Measurements from ENCODE around the gene ZC3HAV1L. TPM values are rescaled to one million over a fixed set of nuclear protein-coding genes. Genes with fewer than 3 reads are reported as not detected.

The ZC3HAV1L gene
- total RNA-seq, 4 donors from 2014 or later, result 7.0 to 15.4 (median 10.2) TPM

DNA sequence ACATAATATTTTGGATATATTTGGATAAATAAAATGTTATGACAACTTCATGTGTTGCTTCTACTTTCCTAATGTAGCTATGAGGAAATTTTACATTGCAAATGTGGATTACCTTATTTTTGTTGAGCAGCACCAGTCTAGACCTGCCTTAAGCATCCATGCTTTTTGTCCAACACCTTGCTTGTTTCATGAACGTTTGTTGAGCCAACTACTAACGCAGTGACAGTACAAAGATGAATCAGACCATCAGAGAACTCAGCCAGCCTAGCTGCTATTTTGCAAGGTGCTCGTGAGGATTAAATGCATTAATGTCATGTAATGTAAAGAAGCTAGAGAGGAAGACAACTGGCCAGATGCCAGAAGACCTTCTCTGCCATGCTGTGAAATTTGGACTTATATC is 1.1 kb upstream of the ZC3HAV1L start:
- Histone ChIP-seq H3K4me3 (no peak overlapping the region), H3K4me1 (peaks cover 15 to 29% (median 20%) of the 10 kb centered on the region in 4 donors), H3K36me3 (peaks cover 0 to 19% (median under 1%) of the 10 kb centered on the region in 4 donors), H3K27ac (replicated peaks in 1 of 4) (no peak overlapping the region), H3K9me3 (no peaks in the 10 kb centered on the region), H3K27me3 (no peaks in the 10 kb centered on the region)
- 64% methylated on average over 3 of the region's 3 CpGs for WGBS
- no peak for DNase-seq (ENCODE audit: extremely low spot score)
- TF ChIP-seq POLR2A (IDR thresholded peaks at IDR 0.05; ENCODE audit: low read depth) (no peak), EP300 (IDR thresholded peaks at IDR 0.05) (no peak)
- intact Hi-C loops (cut with DNase I), result no loop called here

DNA sequence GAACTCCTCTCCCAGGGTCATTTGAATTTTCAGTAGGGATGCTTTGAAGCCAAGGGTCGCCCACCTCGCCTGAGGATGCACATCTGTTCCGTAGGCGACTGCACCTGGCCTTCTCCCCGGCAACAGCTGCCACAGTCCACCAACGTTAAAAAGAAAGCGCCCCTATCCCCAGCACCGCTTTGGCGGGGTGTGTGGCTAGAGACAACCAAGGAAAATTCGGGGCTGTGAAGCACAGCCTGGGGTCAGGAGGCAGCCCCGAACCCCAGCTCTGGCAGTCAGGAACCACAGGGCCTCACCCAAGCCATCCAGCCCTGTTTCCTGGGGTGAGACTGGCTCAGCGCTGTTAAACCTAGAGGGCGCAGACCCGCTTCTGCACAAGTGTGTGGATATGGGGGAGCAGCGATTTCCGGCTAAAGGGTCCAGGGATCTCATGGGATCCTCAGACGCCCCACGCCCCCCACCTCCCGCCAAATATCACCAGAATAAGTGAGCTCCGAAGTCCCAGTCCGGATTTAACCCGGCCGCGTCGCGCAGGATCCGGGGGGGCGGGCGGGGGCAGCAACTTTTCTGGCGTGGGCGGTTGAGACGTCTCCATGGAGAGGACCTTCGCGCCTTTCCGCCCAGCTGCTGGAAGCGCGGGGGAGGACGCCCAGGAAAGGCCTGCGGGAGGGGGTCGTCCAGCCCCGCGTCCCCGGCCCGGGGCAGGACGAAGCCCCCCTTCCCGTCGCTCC is 822 bp downstream of the ZC3HAV1L start:
- peak overlapping the region; percentile 70 to 96 (median 92) for H3K4me3 ChIP-seq
- H3K27ac ChIP-seq (replicated peaks in 1 of 4), result peak overlapping the region; percentile 62 to 80 (median 74)
- H3K36me3 ChIP-seq, result peaks cover 0 to 35% (median 6%) of the 10 kb centered on the region in 4 donors
- WGBS, result 17% methylated on average over 12 of the region's 47 CpGs
- H3K4me1 ChIP-seq, result peaks cover 15 to 29% (median 20%) of the 10 kb centered on the region in 4 donors
- TF ChIP-seq EP300 (IDR thresholded peaks at IDR 0.05) (no peak), POLR2A (IDR thresholded peaks at IDR 0.05; ENCODE audit: low read depth) (no peak), POLR2AphosphoS5 (IDR thresholded peaks at IDR 0.05) (no peak)
- TF ChIP-seq, protein P1, sequence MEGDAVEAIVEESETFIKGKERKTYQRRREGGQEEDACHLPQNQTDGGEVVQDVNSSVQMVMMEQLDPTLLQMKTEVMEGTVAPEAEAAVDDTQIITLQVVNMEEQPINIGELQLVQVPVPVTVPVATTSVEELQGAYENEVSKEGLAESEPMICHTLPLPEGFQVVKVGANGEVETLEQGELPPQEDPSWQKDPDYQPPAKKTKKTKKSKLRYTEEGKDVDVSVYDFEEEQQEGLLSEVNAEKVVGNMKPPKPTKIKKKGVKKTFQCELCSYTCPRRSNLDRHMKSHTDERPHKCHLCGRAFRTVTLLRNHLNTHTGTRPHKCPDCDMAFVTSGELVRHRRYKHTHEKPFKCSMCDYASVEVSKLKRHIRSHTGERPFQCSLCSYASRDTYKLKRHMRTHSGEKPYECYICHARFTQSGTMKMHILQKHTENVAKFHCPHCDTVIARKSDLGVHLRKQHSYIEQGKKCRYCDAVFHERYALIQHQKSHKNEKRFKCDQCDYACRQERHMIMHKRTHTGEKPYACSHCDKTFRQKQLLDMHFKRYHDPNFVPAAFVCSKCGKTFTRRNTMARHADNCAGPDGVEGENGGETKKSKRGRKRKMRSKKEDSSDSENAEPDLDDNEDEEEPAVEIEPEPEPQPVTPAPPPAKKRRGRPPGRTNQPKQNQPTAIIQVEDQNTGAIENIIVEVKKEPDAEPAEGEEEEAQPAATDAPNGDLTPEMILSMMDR (IDR thresholded peaks at IDR 0.05), result no peak
- intact Hi-C loops (cut with DNase I), result no loop called here
- no peak for DNase-seq (ENCODE audit: extremely low spot score)
- no peaks in the 10 kb centered on the region for H3K27me3 ChIP-seq
- H3K9me3 ChIP-seq, result no peaks in the 10 kb centered on the region

DNA sequence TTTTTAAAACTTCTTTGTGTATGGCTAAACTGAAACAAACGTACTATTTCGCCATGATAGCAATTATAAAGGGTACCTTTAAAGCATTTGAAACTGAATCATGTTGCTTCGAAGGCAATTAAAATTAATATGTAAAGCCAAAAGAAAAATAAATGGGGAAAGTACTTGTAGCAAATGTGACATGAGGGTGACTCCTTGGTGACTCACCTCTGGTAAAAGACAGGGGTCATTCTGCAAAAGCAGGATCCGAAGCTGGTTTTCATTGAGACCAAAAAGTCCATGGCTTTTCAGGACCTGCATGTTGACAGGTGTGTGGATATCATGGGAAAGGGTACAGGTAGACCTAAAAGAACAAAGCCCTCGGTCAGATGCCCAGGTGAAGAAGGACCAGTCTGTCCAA is 1.5 kb downstream of the ZC3HAV1L start:
- DNase-seq (ENCODE audit: extremely low spot score), result no peak
- no peaks in the 10 kb centered on the region for H3K9me3 ChIP-seq
- peak overlapping the region in 1 of 4 donors; percentile 90 for H3K4me3 ChIP-seq
- TF ChIP-seq POLR2AphosphoS5 (IDR thresholded peaks at IDR 0.05) (no peak), EP300 (IDR thresholded peaks at IDR 0.05) (no peak), POLR2A (IDR thresholded peaks at IDR 0.05; ENCODE audit: low read depth) (no peak)
- TF ChIP-seq, protein P1 (IDR thresholded peaks at IDR 0.05), result no peak
- intact Hi-C loops (cut with DNase I), result no loop called here
- 89% methylated on average over 5 of the region's 5 CpGs for WGBS
- no peaks in the 10 kb centered on the region for H3K27me3 ChIP-seq
- peaks cover 15 to 29% (median 20%) of the 10 kb centered on the region in 4 donors for H3K4me1 ChIP-seq
- H3K27ac ChIP-seq (replicated peaks in 1 of 4), result peak overlapping the region in 1 of 4 donors; percentile 77
- peaks cover 0 to 42% (median 8%) of the 10 kb centered on the region in 4 donors for H3K36me3 ChIP-seq

DNA sequence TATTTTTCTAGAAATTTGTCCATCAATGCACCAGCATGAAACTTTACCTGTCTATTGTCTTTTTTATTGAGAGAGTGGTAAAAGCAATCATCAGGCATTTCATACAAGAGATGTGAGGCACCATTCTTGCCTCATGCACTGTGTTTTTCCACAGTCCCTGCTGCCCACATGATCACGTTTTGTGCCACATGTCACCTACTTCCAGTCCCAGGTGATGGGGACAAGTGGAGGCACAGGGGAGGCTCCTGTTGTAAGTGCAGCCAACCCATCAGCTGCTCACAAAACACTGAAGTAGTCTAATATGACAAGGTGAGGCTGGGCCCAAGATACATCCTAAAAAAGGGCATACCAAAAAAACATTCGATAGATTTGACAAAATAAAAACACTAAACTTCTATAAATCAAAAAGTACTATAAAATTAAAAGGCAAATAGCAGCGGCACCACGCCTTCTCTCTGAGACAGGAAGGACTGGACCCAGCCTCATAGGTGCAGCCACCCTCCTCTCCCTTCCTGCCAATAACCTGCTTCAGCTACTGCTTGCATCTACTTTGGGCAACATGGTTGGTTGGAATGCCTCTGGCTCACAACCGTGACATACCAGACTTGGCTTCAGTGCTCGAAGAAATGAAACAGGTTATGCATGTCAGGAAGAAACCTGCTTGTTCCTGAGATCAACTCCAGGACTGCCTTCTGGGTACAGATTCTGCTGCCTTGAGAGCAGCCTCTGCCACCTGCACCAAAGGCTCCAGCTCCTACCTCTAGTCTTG is 2.3 kb downstream of the ZC3HAV1L start:
- peaks cover 15 to 29% (median 20%) of the 10 kb centered on the region in 4 donors for H3K4me1 ChIP-seq
- TF ChIP-seq, protein P1 (IDR thresholded peaks at IDR 0.05), result no peak
- TF ChIP-seq POLR2A (IDR thresholded peaks at IDR 0.05; ENCODE audit: low read depth) (no peak), EP300 (IDR thresholded peaks at IDR 0.05) (no peak), POLR2AphosphoS5 (IDR thresholded peaks at IDR 0.05) (no peak)
- no peak for DNase-seq (ENCODE audit: extremely low spot score)
- WGBS, result 91% methylated on average over 6 of the region's 6 CpGs
- H3K27ac ChIP-seq (replicated peaks in 1 of 4), result no peak overlapping the region
- H3K27me3 ChIP-seq, result no peaks in the 10 kb centered on the region
- no peaks in the 10 kb centered on the region for H3K9me3 ChIP-seq
- intact Hi-C loops (cut with DNase I), result no loop called here
- H3K36me3 ChIP-seq, result peaks cover 6 to 50% (median 13%) of the 10 kb centered on the region in 4 donors
- no peak overlapping the region for H3K4me3 ChIP-seq

DNA sequence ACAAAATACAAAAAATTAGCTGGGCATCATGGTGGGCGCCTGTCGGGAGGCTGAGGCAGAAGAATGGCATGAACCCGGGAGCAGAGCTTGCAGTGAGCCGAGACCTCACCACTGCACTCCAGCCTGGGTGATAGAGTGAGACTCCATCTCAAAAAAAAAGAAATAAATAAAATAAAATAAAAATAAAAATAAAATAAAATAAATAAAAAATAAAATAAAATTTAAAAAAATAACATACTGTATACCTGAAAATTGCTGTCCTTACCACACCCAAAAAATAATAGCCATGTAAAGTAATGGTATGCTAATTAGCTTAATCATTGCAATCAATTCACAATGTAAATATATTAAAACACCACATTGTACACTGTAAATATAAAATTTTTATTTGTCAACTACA is 3.4 kb downstream of the ZC3HAV1L start:
- no peaks in the 10 kb centered on the region for H3K9me3 ChIP-seq
- intact Hi-C loops (cut with DNase I), result no loop called here
- TF ChIP-seq POLR2A (IDR thresholded peaks at IDR 0.05; ENCODE audit: low read depth), result no peak
- no peak overlapping the region for H3K27ac ChIP-seq (replicated peaks in 1 of 4)
- no peak for DNase-seq (ENCODE audit: extremely low spot score)
- H3K4me3 ChIP-seq, result no peak overlapping the region
- WGBS, result 95% methylated on average over 4 of the region's 4 CpGs
- peaks cover 15 to 29% (median 20%) of the 10 kb centered on the region in 4 donors for H3K4me1 ChIP-seq
- peaks cover 6 to 59% (median 19%) of the 10 kb centered on the region in 4 donors for H3K36me3 ChIP-seq
- H3K27me3 ChIP-seq, result no peaks in the 10 kb centered on the region

Data from esophagus muscularis mucosa (tissue), 4 donors.